Brain pericyte (primary cell): ENCODE results near the gene KRT73.

Source experiments
- DNase-seq: peaks from one replicate; pipeline ENCODE4 v3.0.0-alpha.2; 2012; ENCODE audit warnings: low read depth, low spot score

The KRT73 gene

GRCh38 chr12:52645982-52646381, 27.6 kb upstream of the KRT73 start:
- DNase-seq = no peak

GRCh38 chr12:52645120-52645761, 26.9 kb upstream of the KRT73 start:
- DNase-seq = no peak

GRCh38 chr12:52644078-52644415, 25.7 kb upstream of the KRT73 start:
- DNase-seq = no peak

- DNase-seq = no peak
Observed at GRCh38 chr12:52643233-52644077, 25.1 kb upstream of the KRT73 start.

- DNase-seq = no peak
Observed at GRCh38 chr12:52641468-52641867, 23.1 kb upstream of the KRT73 start.

GRCh38 chr12:52637299-52637698, 18.9 kb upstream of the KRT73 start:
- DNase-seq = no peak

GRCh38 chr12:52636592-52637258, 18.4 kb upstream of the KRT73 start:
- no peak for DNase-seq

GRCh38 chr12:52636189-52636588, 17.8 kb upstream of the KRT73 start:
- DNase-seq = no peak

- no peak for DNase-seq
Observed at GRCh38 chr12:52634266-52635056, 16.1 kb upstream of the KRT73 start.

GRCh38 chr12:52633383-52633782, 15.0 kb upstream of the KRT73 start:
- DNase-seq = no peak

- DNase-seq = no peak
Observed at GRCh38 chr12:52632656-52633055, 14.3 kb upstream of the KRT73 start.

GRCh38 chr12:52631676-52632459, 13.5 kb upstream of the KRT73 start:
- no peak for DNase-seq

GRCh38 chr12:52631264-52631663, 12.9 kb upstream of the KRT73 start:
- no peak for DNase-seq

- DNase-seq = no peak
Observed at GRCh38 chr12:52630599-52631200, 12.3 kb upstream of the KRT73 start.

- DNase-seq = no peak
Observed at GRCh38 chr12:52630008-52630500, 11.7 kb upstream of the KRT73 start.

GRCh38 chr12:52629281-52630007, 11.1 kb upstream of the KRT73 start:
- no peak for DNase-seq

GRCh38 chr12:52628841-52629240, 10.5 kb upstream of the KRT73 start:
- no peak for DNase-seq

- no peak for DNase-seq
Observed at GRCh38 chr12:52628111-52628507, 9.8 kb upstream of the KRT73 start.

GRCh38 chr12:52627395-52628110, 9.2 kb upstream of the KRT73 start:
- no peak for DNase-seq
